Tibial artery (tissue), 4 donors: Measurements from ENCODE around the gene EPB41.
"Not testable (repeated sequence)": the region's sequence is repeated elsewhere in the genome, so short reads cannot be mapped to it uniquely, and the experiment has no call there.

ENCODE experiments used
- DNase-seq, 2 donors: peaks; one replicate each; pipeline ENCODE4 v3.0.0-alpha.2; 2019
- H3K27ac ChIP-seq, 2 donors: fragments of 200-600 bp; sonication (generic) in 1 of 2; 1 replicate in 1 of 2; 2 replicates in 1 of 2; pipeline ENCODE4 v1.5.1; 2018 to 2019; ENCODE audit warnings: mild to moderate bottlenecking in 1 of 2
- H3K27me3 ChIP-seq, 2 donors: fragments of 200-600 bp; sonication (generic) in 1 of 2; one replicate each; pipeline versions ENCODE4 v1.5.1 to v1.6.0; 2016 to 2019
- H3K36me3 ChIP-seq, 3 donors: fragments of 200-600 bp; sonication (generic) in 2 of 3; one replicate each; pipeline ENCODE4 v1.5.1; 2016 to 2019; ENCODE audit warnings: mild to moderate bottlenecking in 2 of 3
- H3K4me1 ChIP-seq, 4 donors: fragments of 200-600 bp; sonication (generic) in 2 of 4; 1 replicate in 3 of 4; 2 replicates in 1 of 4; pipeline ENCODE4 v1.5.1; 2016 to 2019
- H3K4me3 ChIP-seq, 2 donors: fragments of 200-600 bp; sonication (generic) in 1 of 2; 1 replicate in 1 of 2; 2 replicates in 1 of 2; pipeline ENCODE4 v1.5.1; 2018 to 2019; ENCODE audit warnings: mild to moderate bottlenecking in 2 of 2
- H3K9me3 ChIP-seq, 3 donors: fragments of 200-600 bp; sonication (generic) in 1 of 3; one replicate each; pipeline ENCODE4 v1.5.1; 2016 to 2019
- CTCF ChIP-seq, 2 experiments: fragments of 200-600 bp in 1 of 2; fragments of 450-650 bp in 1 of 2; IDR thresholded peaks; one replicate each; pipeline ENCODE4 v1.5.1; 2017 to 2019; ENCODE audit warnings: antibody characterized with exemption in 2 of 2, mild to moderate bottlenecking in 1 of 2, moderate library complexity in 1 of 2
- intact Hi-C: fragments of 100-400 bp; cut with DNase I; formaldehyde crosslinking; loops from one replicate; pipeline ENCODE4 v1.15.0; 2023; ENCODE audit warnings: low total_unique reads

Gene EPB41

GRCh38 chr1:29144178-29144577 is 229.8 kb downstream of the EPB41 start:
- H3K27me3 ChIP-seq = no peaks in the 10 kb centered on the region
- H3K36me3 ChIP-seq = peaks cover 29 to 60% (median 58%) of the 10 kb centered on the region in 3 donors
- no peak overlapping the region for H3K4me3 ChIP-seq
- no peaks in the 10 kb centered on the region for H3K4me1 ChIP-seq
- intact Hi-C loops = no loop called here
- no peak for TF ChIP-seq CTCF (IDR thresholded peaks at IDR 0.05)
- no peak overlapping the region for H3K27ac ChIP-seq
- no peak for DNase-seq
- no peaks in the 10 kb centered on the region for H3K9me3 ChIP-seq

- no peak overlapping the region for H3K27ac ChIP-seq
- DNase-seq = no peak
- no peaks in the 10 kb centered on the region for H3K9me3 ChIP-seq
- intact Hi-C loops = no loop called here
- peaks cover 46 to 78% (median 75%) of the 10 kb centered on the region in 3 donors for H3K36me3 ChIP-seq
- no peak for TF ChIP-seq CTCF (IDR thresholded peaks at IDR 0.05)
- H3K4me1 ChIP-seq = no peaks in the 10 kb centered on the region
- no peak overlapping the region for H3K4me3 ChIP-seq
- no peaks in the 10 kb centered on the region for H3K27me3 ChIP-seq
Observed at GRCh38 chr1:29145739-29146437, 231.5 kb downstream of the EPB41 start.

GRCh38 chr1:29148656-29149491 is 234.5 kb downstream of the EPB41 start:
- no peak for DNase-seq
- intact Hi-C loops = no loop called here
- no peak for TF ChIP-seq CTCF (IDR thresholded peaks at IDR 0.05)
- no peaks in the 10 kb centered on the region for H3K27me3 ChIP-seq
- no peaks in the 10 kb centered on the region for H3K9me3 ChIP-seq
- no peak overlapping the region for H3K27ac ChIP-seq
- no peaks in the 10 kb centered on the region for H3K4me1 ChIP-seq
- H3K4me3 ChIP-seq = no peak overlapping the region
- peaks cover 75 to 100% (median 96%) of the 10 kb centered on the region in 3 donors for H3K36me3 ChIP-seq

GRCh38 chr1:29150346-29150745 is 236.0 kb downstream of the EPB41 start:
- not testable (repeated sequence) for H3K4me1 ChIP-seq
- H3K36me3 ChIP-seq = peaks cover 90 to 100% (median 100%) of the 10 kb centered on the region in 3 donors

GRCh38 chr1:29152046-29152805 is 237.9 kb downstream of the EPB41 start:
- Histone ChIP-seq H3K27me3 (no peaks in the 10 kb centered on the region), H3K9me3 (no peaks in the 10 kb centered on the region), H3K36me3 (peaks cover 88 to 100% (median 97%) of the 10 kb centered on the region in 3 donors), H3K4me3 (no peak overlapping the region), H3K27ac (no peak overlapping the region), H3K4me1 (peaks cover 0 to 13% (median 8%) of the 10 kb centered on the region in 4 donors)
- no peak for TF ChIP-seq CTCF (IDR thresholded peaks at IDR 0.05)
- no peak for DNase-seq
- intact Hi-C loops = no loop called here

More at GRCh38 chr1:29150346-29150745, 236.0 kb downstream of the EPB41 start:
- H3K27me3 ChIP-seq, DNase-seq, H3K4me3 ChIP-seq, H3K9me3 ChIP-seq, H3K27ac ChIP-seq, intact Hi-C loops: not testable (repeated sequence)
